A549 (cell line): Measurements from ENCODE around the gene EGFL7. TPM values are rescaled to one million over a fixed set of nuclear protein-coding genes. Genes with fewer than 3 reads are reported as not detected.
A peak's percentile ranks its signal among the peaks of the same experiment; 100 is the strongest.

Experiments used
- ATAC-seq, 2 experiments: fragments of 200-7000 bp in 1 of 2; fragments of >200 bp in 1 of 2; cut with Nextera tagmentation in 1 of 2; cut with Tn5 transposase in 1 of 2; 3 replicates each; pipeline versions ENCODE4 v1.8.0 to v1.9.1; 2018 to 2020; ENCODE audit warnings: mild to moderate bottlenecking in 1 of 2, moderate library complexity in 1 of 2
- CTCF ChIA-PET: fragments of 300-600 bp; sonication (Branson Sonifier 250); formaldehyde crosslinking; extraction: SDS; loops from one replicate; lab custom pipeline; 2021; ENCODE audit warnings: antibody characterized with exemption, inconsistent platforms; lab: Yijun Ruan, JAX
- POLR2A ChIA-PET: fragments of 350-600 bp; formaldehyde crosslinking; extraction: SDS; loops from one replicate; lab custom pipeline; 2021; ENCODE audit warnings: antibody characterized with exemption, inconsistent platforms; lab: Yijun Ruan, JAX
- DNase-seq, 2 experiments: peaks; one replicate each; pipeline versions ENCODE4 v3.0.0 to v3.0.0-alpha.2; 2011 to 2016; ENCODE audit warnings: low read depth in 1 of 2, low spot score in 1 of 2
- FAIRE-seq: peaks from 2 replicates; lab custom pipeline; 2011; peaks lifted over from hg19 to GRCh38; lab: Jason Lieb, UNC
- H3K27ac ChIP-seq, 2 experiments: fragments of >200 bp; sonication (Bioruptor Twin); formaldehyde crosslinking; 3 replicates each; pipeline ENCODE4 v1.5.1; 2016 to 2017
- H3K4me1 ChIP-seq: fragments of >200 bp; sonication (Bioruptor Twin); formaldehyde crosslinking; 3 replicates; pipeline ENCODE4 v1.6.1; 2016
- H3K4me2 ChIP-seq: fragments of >200 bp; sonication (Bioruptor Twin); formaldehyde crosslinking; 3 replicates; pipeline ENCODE4 v1.6.1; 2016
- H3K4me3 ChIP-seq: fragments of >200 bp; sonication (Bioruptor Twin); formaldehyde crosslinking; 3 replicates; pipeline ENCODE4 v1.5.1; 2016
- H3K9me3 ChIP-seq: fragments of >200 bp; sonication (Bioruptor Twin); formaldehyde crosslinking; 3 replicates; pipeline ENCODE4 v1.6.1; 2016
- BCL3 ChIP-seq: fragments of >200 bp; sonication (Bioruptor Twin); formaldehyde crosslinking; IDR thresholded peaks from 3 replicates; pipeline ENCODE4 v1.6.1; 2016
- CBX2 ChIP-seq: fragments of 200-600 bp; sonication (generic); IDR thresholded peaks from 2 replicates; pipeline ENCODE4 v1.6.1; 2016; ENCODE audit warnings: low read depth, mild to moderate bottlenecking, borderline replicate concordance
- CEBPB ChIP-seq, 2 experiments: fragments of >200 bp in 1 of 2; sonication (Bioruptor Twin) in 1 of 2; formaldehyde crosslinking in 1 of 2; IDR thresholded peaks; 2 replicates each; pipeline ENCODE4 v1.6.1; 2012 to 2016
- CTCF ChIP-seq: fragments of >200 bp; sonication (Bioruptor Twin); formaldehyde crosslinking; IDR thresholded peaks from 3 replicates; pipeline ENCODE4 v1.5.1; 2016
- E2F6 ChIP-seq: IDR thresholded peaks from 2 replicates; pipeline ENCODE4 v1.6.1; 2012; ENCODE audit warnings: low read depth, borderline replicate concordance
- ESRRA ChIP-seq: fragments of 150-350 bp; IDR thresholded peaks from 2 replicates; pipeline ENCODE4 v1.6.1; 2014; ENCODE audit warnings: mild to moderate bottlenecking, low read length, borderline replicate concordance
- FOSL2 ChIP-seq, 2 experiments: fragments of 450-650 bp in 1 of 2; fragments of >200 bp in 1 of 2; sonication (Bioruptor Twin) in 1 of 2; formaldehyde crosslinking; IDR thresholded peaks; 2 replicates each; pipeline versions ENCODE4 v1.5.0 to v1.6.1; 2016 to 2020; ENCODE audit warnings: mild to moderate bottlenecking in 1 of 2, moderate library complexity in 1 of 2
- FOXS1 ChIP-seq: fragments of 250-450 bp; sonication (Bioruptor Pico); IDR thresholded peaks from 2 replicates; pipeline ENCODE4 v1.5.0; 2020; ENCODE audit warnings: mild to moderate bottlenecking, moderate library complexity
- HDAC2 ChIP-seq: fragments of 200-600 bp; sonication (generic); IDR thresholded peaks from 2 replicates; pipeline ENCODE4 v1.6.1; 2016
- HES2 ChIP-seq: fragments of >200 bp; sonication (Bioruptor Twin); formaldehyde crosslinking; IDR thresholded peaks from 2 replicates; pipeline ENCODE4 v1.6.1; 2016
- HEYL ChIP-seq: fragments of 250-450 bp; sonication (Bioruptor Pico); IDR thresholded peaks from 2 replicates; pipeline ENCODE4 v1.8.0; 2021; ENCODE audit warnings: mild to moderate bottlenecking, moderate library complexity
- HMGXB4 ChIP-seq: fragments of 250-450 bp; sonication (Bioruptor Pico); IDR thresholded peaks from 2 replicates; pipeline ENCODE4 v1.5.0; 2021; ENCODE audit warnings: mild to moderate bottlenecking, moderate library complexity, borderline replicate concordance
- HOXB13 ChIP-seq: fragments of 250-450 bp; sonication (Bioruptor Pico); IDR thresholded peaks from 2 replicates; pipeline ENCODE4 v1.5.0; 2020; ENCODE audit warnings: low read depth, mild to moderate bottlenecking, moderate library complexity
- HOXB5 ChIP-seq: fragments of 250-450 bp; sonication (Bioruptor Pico); IDR thresholded peaks from 2 replicates; pipeline ENCODE4 v1.5.0; 2020; ENCODE audit warnings: mild to moderate bottlenecking, moderate library complexity
- MAZ ChIP-seq: fragments of 150-350 bp; IDR thresholded peaks from 2 replicates; pipeline ENCODE4 v1.6.1; 2014; ENCODE audit warnings: antibody characterized with exemption, low read depth, low read length, borderline replicate concordance
- NR3C1 ChIP-seq: fragments of >200 bp; sonication (Bioruptor Twin); formaldehyde crosslinking; IDR thresholded peaks from 3 replicates; pipeline ENCODE4 v1.6.1; 2017
- POLR2A ChIP-seq: IDR thresholded peaks from 2 replicates; pipeline ENCODE4 v1.6.1; 2012; ENCODE audit warnings: mild to moderate bottlenecking, low read length
- POLR2AphosphoS2 ChIP-seq: conservative IDR thresholded peaks from 2 replicates; pipeline ENCODE4 v1.6.1; 2012; ENCODE audit warnings: low read length, improper control_type of control experiment, inconsistent platforms
- ZC3H11A ChIP-seq: fragments of 450-650 bp; IDR thresholded peaks from 2 replicates; pipeline ENCODE4 v1.6.1; 2014; ENCODE audit warnings: antibody characterized with exemption, mild to moderate bottlenecking
- ZSCAN20 ChIP-seq: fragments of 250-450 bp; sonication (Bioruptor Pico); IDR thresholded peaks from 2 replicates; pipeline ENCODE4 v1.8.0; 2022; ENCODE audit warnings: mild to moderate bottlenecking, moderate library complexity
- WGBS: methylation state at CpG from one replicate; pipeline ENCODE4 v1.1.6; 2017; ENCODE audit errors: missing lambda C conversion rate; 5-methylcytosine and 5-hydroxymethylcytosine counted together
- polyA plus RNA-seq, 4 experiments: library from polyadenylated mRNA; depleted of rRNA in 3 of 4; stranded (reverse); fragments of >200 nt; fragmentation: RNase III in 1 of 4; extraction: RNeasy Plus Mini Kit Qiagen cat#74134 plus additional on column Dnase treatment in 1 of 4; gene quantifications; 2 replicates in 3 of 4; 3 replicates in 1 of 4; pipeline ENCODE4 v1.2.3, GENCODE V29; 2011 to 2017

The EGFL7 gene
- polyA plus RNA-seq, 2 of the 4 experiments (the other 2 are of a cell fraction), result 19.9 to 34.4 TPM

GRCh38 chr9:136674786-136675349 is 12.2 kb downstream of the EGFL7 start:
- Histone ChIP-seq H3K4me3 (no peak overlapping the region), H3K4me1 (peaks cover 37% of the 10 kb centered on the region), H3K9me3 (no peaks in the 10 kb centered on the region), H3K4me2 (peak overlapping the region; percentile 24; the same call in 2 of the 3 replicates), H3K27ac (peak overlapping the region in 1 of 2 experiments; percentile 51; a peak in 3 of 6 replicates)
- CTCF ChIA-PET, result interaction anchor here (0.8 to 7.9 kb wide), 7 partner anchors 10 to 187 kb away, joined by 3 to 186 read pairs (median 5); partner anchors contain the start of gene AGPAT2
- POLR2A ChIA-PET, result no interaction called here
- FAIRE-seq, result no peak
- TF ChIP-seq HOXB5 (CRISPR knock-in tag) (no peak), HEYL (no peak), ZC3H11A (no peak), MAZ (no peak), HES2 (no peak), ESRRA (peak; percentile 31; the same call in 1 of the 2 replicates)
- no peak for DNase-seq
- 60% methylated on average over 10 of the region's 11 CpGs for WGBS
- no peak for ATAC-seq

- peak overlapping the region; percentile 24; the same call in 2 of the 3 replicates for H3K4me2 ChIP-seq
- WGBS, result 92% methylated on average over 12 of the region's 16 CpGs
- no peak for FAIRE-seq
- H3K4me1 ChIP-seq, result peaks cover 37% of the 10 kb centered on the region
- POLR2A ChIA-PET, result no interaction called here
- H3K27ac ChIP-seq, result peak overlapping the region in 1 of 2 experiments; percentile 51; a peak in 3 of 6 replicates
- H3K4me3 ChIP-seq, result no peak overlapping the region
- H3K9me3 ChIP-seq, result no peaks in the 10 kb centered on the region
- CTCF ChIA-PET, result interaction anchor here (0.9 to 7.9 kb wide), 5 partner anchors 10 to 187 kb away, joined by 3 to 186 read pairs (median 6); partner anchors contain the start of gene AGPAT2
- TF ChIP-seq POLR2A, result no peak
- no peak for TF ChIP-seq ESRRA
- TF ChIP-seq FOXS1, result no peak
- no peak for TF ChIP-seq HOXB13 (CRISPR knock-in tag)
- no peak for TF ChIP-seq HMGXB4
- TF ChIP-seq HDAC2, result no peak
- TF ChIP-seq CEBPB (IDR thresholded peaks at IDR 0.05), result no peak
- no peak for TF ChIP-seq ZSCAN20 (CRISPR knock-in tag)
- no peak for TF ChIP-seq BCL3
- TF ChIP-seq NR3C1, result no peak
- TF ChIP-seq E2F6, result no peak
- no peak for TF ChIP-seq HEYL
- no peak for TF ChIP-seq MAZ
- TF ChIP-seq POLR2AphosphoS2, result no peak
- TF ChIP-seq FOSL2 (IDR thresholded peaks at IDR 0.05), result no peak
- TF ChIP-seq FOSL2 (CRISPR knock-in tag; IDR thresholded peaks at IDR 0.05), result no peak
- no peak for TF ChIP-seq CBX2
- no peak for TF ChIP-seq CTCF
- DNase-seq, result no peak
- peak in 1 of 2 experiments; percentile 9; a peak in 1 of 6 replicates for ATAC-seq
Observed at GRCh38 chr9:136675477-136676296, 13.0 kb downstream of the EGFL7 start.
